MM.1S (cell line): ENCODE measurements around the gene GRAP.
"Not testable (repeated sequence)": the region's sequence is repeated elsewhere in the genome, so short reads cannot be mapped to it uniquely, and the experiment has no call there.

Experiments
- DNase-seq: peaks from one replicate; pipeline ENCODE4 v3.0.0-alpha.2; 2015
- H2AFZ ChIP-seq: fragments of 300-600 bp; sonication (generic); 2 replicates; pipeline ENCODE4 v1.6.0; 2016; ENCODE audit warnings: antibody characterized with exemption, low read length
- H3F3A ChIP-seq: fragments of 300-600 bp; sonication (generic); 2 replicates; pipeline ENCODE4 v1.6.1; 2016; ENCODE audit warnings: mild to moderate bottlenecking, antibody characterized with exemption, low read length, moderate library complexity, mixed read lengths; ENCODE audit not compliant: insufficient read depth
- H3K27ac ChIP-seq: fragments of 300-600 bp; sonication (generic); 2 replicates; pipeline ENCODE4 v1.5.1; 2016; ENCODE audit warnings: mild to moderate bottlenecking, low read length
- H3K27me3 ChIP-seq: fragments of 300-600 bp; sonication (generic); replicated peaks from 2 replicates; pipeline ENCODE4 v1.6.0; 2016; ENCODE audit warnings: low read length; ENCODE audit not compliant: insufficient read depth
- H3K36me3 ChIP-seq: fragments of 300-600 bp; sonication (generic); replicated peaks from 2 replicates; pipeline ENCODE4 v1.6.1; 2016; ENCODE audit warnings: mild to moderate bottlenecking, low read length, mixed read lengths; ENCODE audit not compliant: insufficient read depth
- H3K4me1 ChIP-seq: fragments of 300-600 bp; sonication (generic); 2 replicates; pipeline ENCODE4 v1.6.1; 2016; ENCODE audit warnings: low read length, mixed read lengths
- H3K4me2 ChIP-seq: fragments of 300-600 bp; sonication (generic); 2 replicates; pipeline ENCODE4 v1.6.0; 2016; ENCODE audit warnings: low read depth, low read length
- H3K4me3 ChIP-seq: fragments of 300-600 bp; sonication (generic); 2 replicates; pipeline ENCODE4 v1.5.1; 2016; ENCODE audit warnings: low read length, mixed read lengths
- H3K79me2 ChIP-seq: fragments of 300-600 bp; sonication (generic); 2 replicates; pipeline ENCODE4 v1.6.1; 2016; ENCODE audit warnings: mixed run types, low read length, mixed read lengths
- H3K9ac ChIP-seq: fragments of 300-600 bp; sonication (generic); 2 replicates; pipeline ENCODE4 v1.6.1; 2016; ENCODE audit warnings: low read length, mixed read lengths
- H3K9me2 ChIP-seq: fragments of 300-600 bp; sonication (generic); replicated peaks from 2 replicates; pipeline ENCODE4 v1.6.1; 2016; ENCODE audit warnings: mild to moderate bottlenecking, low read length, mixed read lengths; ENCODE audit not compliant: insufficient read depth
- H3K9me3 ChIP-seq: fragments of 300-600 bp; sonication (generic); replicated peaks from 2 replicates; pipeline ENCODE4 v1.6.1; 2016; ENCODE audit warnings: mild to moderate bottlenecking, low read length, mixed read lengths; ENCODE audit not compliant: insufficient read depth
- H4K20me1 ChIP-seq: fragments of 300-600 bp; sonication (generic); 2 replicates; pipeline ENCODE4 v1.6.1; 2016; ENCODE audit warnings: mild to moderate bottlenecking, low read length, moderate library complexity, mixed read lengths; ENCODE audit not compliant: insufficient read depth
- TF ChIP-seq, protein P1 (sequence below): fragments of 300-600 bp; sonication (generic); IDR thresholded peaks from 2 replicates; pipeline ENCODE4 v1.5.1; 2016; ENCODE audit warnings: antibody characterized with exemption, low read length, mixed read lengths

Gene GRAP

DNA sequence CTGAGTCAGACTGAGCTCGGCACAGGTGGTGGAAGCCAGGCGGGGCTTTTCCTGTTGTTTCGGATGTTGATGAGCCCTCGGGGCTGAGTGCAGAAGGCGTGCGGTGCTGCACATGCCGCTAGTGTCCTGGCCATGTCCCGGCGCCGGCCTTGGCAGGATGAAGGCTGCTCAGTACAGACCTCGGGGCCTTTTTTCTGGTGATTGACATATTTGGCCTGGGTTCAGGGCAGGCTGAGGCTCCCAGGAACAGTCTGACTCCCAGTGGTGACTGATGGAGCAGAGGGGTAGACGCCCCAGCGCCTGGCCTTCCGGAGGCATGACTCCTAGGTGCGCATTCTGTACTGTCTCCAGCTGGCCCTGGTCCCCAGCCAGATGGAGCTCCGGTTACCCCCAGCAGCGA lies 8.8 kb downstream of the GRAP start:
- H3K4me3 ChIP-seq, H3K79me2 ChIP-seq, H3K9me3 ChIP-seq, H3K4me1 ChIP-seq, H2AFZ ChIP-seq, H3K4me2 ChIP-seq, DNase-seq, H3K27ac ChIP-seq, H3K36me3 ChIP-seq, H4K20me1 ChIP-seq, H3K9me2 ChIP-seq, H3K9ac ChIP-seq, H3F3A ChIP-seq, H3K27me3 ChIP-seq: not testable (repeated sequence)

DNA sequence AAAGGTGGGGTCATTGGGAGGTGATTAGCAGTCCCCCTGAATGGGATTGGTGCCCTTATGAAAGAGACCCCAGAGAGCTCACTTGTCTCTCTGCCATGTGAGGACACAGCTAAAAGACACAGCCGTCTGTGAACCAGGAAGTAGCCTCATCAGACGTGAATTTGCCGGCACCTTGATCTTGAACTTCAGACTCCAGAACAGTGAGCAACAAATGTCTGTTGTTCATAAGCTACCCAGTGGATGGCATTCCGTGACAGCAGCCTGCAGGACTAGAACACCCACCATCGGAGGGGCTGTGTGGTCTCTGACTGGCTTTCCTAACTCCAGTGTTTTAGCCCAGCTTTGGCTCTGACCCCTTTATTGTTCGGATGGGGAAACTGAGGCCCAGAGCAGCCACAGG lies 9.2 kb downstream of the GRAP start:
- not testable (repeated sequence) for H3K4me3 ChIP-seq, H3K4me1 ChIP-seq, H2AFZ ChIP-seq, H3K27ac ChIP-seq, H3K79me2 ChIP-seq, H3K36me3 ChIP-seq, H3K9ac ChIP-seq, H3K9me3 ChIP-seq, DNase-seq, H3K27me3 ChIP-seq, H3F3A ChIP-seq, H3K4me2 ChIP-seq, H3K9me2 ChIP-seq, H4K20me1 ChIP-seq

DNA sequence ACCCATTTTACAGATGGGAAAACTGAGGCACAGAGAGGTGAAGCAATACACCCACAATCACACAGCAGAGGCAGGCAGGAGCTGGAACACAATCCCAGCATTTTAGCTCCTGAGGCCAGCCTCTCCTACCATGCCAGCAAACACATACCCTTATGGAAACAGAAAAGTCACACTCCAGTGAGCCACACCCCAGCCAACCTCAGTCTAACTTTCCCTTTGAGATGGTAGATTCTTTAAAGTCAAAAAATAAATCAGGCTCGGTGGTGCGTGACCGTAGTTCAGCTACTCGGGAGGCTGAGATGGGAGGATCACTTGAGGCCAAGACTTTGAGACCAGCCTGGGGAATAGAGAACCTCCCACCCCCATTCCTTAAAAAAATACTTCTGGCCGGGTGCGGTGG lies 10.6 kb downstream of the GRAP start:
- DNase-seq, H3K9ac ChIP-seq, H3K27me3 ChIP-seq, H3K27ac ChIP-seq, H3K4me1 ChIP-seq, H3K36me3 ChIP-seq, H3F3A ChIP-seq, H2AFZ ChIP-seq, H3K4me2 ChIP-seq, H3K4me3 ChIP-seq, H3K9me2 ChIP-seq, H3K79me2 ChIP-seq, H3K9me3 ChIP-seq, H4K20me1 ChIP-seq: not testable (repeated sequence)

DNA sequence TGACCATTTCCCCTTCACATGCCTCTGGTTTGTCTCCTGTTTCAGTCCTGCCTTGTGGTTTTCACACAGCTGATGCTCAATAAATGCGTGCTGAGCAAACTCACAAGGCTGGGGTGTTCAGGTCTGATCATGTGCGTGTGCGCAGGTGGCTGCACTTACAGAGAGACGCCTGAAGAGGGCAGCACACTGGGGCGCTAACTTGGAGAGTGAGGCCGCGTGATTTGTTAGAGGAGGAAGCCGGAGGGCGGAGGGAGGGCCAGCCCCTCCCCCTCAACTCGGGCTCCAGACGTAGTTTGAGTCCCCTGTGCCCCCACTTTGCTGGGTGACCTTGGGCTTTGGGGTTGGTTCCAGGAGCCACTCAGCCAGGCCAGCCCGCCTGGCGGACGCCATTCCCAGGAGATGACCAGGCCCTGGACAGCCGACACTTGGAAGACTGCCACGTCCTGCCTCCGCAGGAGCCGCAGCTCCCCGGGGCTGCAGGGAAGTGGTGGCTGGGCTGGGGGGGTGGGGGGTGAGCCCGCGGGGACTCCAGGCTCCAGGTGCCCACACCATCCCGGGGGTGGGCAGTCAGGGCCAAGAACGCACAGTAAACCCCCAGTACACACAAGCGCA lies 14.3 kb downstream of the GRAP start:
- not testable (repeated sequence) for H3K27ac ChIP-seq, H3K9me2 ChIP-seq, H4K20me1 ChIP-seq, H3K27me3 ChIP-seq, H3K9ac ChIP-seq, H3K9me3 ChIP-seq, H3K4me1 ChIP-seq, H3K36me3 ChIP-seq, H3K79me2 ChIP-seq, H2AFZ ChIP-seq, H3K4me2 ChIP-seq, DNase-seq, H3F3A ChIP-seq, H3K4me3 ChIP-seq

DNA sequence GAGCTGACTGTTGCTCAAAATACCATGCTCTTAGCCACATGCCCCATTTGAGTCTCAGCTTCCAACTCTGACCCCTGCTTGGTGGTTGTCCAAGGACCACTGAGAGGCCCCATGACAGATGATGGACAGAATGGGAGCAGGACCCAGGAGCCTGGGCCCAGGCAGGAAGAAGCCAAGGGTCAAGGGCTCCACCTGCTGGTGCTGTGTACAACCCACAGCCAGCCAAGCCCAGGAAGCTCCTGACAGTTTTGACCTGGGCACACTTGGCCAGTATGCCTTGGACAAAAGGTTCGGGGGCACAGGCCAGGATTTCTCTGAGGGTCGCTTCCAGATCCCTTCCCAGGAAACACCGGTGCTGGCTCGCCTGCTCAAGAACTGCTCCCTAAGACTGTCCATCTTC lies 15.0 kb downstream of the GRAP start:
- not testable (repeated sequence) for H3K9ac ChIP-seq, H3K4me3 ChIP-seq, H2AFZ ChIP-seq, H3K9me3 ChIP-seq, H3F3A ChIP-seq, H3K9me2 ChIP-seq, H4K20me1 ChIP-seq, H3K27me3 ChIP-seq, H3K79me2 ChIP-seq, DNase-seq, H3K4me1 ChIP-seq, H3K4me2 ChIP-seq, H3K36me3 ChIP-seq, H3K27ac ChIP-seq
- TF ChIP-seq, protein P1, sequence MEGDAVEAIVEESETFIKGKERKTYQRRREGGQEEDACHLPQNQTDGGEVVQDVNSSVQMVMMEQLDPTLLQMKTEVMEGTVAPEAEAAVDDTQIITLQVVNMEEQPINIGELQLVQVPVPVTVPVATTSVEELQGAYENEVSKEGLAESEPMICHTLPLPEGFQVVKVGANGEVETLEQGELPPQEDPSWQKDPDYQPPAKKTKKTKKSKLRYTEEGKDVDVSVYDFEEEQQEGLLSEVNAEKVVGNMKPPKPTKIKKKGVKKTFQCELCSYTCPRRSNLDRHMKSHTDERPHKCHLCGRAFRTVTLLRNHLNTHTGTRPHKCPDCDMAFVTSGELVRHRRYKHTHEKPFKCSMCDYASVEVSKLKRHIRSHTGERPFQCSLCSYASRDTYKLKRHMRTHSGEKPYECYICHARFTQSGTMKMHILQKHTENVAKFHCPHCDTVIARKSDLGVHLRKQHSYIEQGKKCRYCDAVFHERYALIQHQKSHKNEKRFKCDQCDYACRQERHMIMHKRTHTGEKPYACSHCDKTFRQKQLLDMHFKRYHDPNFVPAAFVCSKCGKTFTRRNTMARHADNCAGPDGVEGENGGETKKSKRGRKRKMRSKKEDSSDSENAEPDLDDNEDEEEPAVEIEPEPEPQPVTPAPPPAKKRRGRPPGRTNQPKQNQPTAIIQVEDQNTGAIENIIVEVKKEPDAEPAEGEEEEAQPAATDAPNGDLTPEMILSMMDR: peak; percentile 13; the same call in 1 of the 2 replicates

DNA sequence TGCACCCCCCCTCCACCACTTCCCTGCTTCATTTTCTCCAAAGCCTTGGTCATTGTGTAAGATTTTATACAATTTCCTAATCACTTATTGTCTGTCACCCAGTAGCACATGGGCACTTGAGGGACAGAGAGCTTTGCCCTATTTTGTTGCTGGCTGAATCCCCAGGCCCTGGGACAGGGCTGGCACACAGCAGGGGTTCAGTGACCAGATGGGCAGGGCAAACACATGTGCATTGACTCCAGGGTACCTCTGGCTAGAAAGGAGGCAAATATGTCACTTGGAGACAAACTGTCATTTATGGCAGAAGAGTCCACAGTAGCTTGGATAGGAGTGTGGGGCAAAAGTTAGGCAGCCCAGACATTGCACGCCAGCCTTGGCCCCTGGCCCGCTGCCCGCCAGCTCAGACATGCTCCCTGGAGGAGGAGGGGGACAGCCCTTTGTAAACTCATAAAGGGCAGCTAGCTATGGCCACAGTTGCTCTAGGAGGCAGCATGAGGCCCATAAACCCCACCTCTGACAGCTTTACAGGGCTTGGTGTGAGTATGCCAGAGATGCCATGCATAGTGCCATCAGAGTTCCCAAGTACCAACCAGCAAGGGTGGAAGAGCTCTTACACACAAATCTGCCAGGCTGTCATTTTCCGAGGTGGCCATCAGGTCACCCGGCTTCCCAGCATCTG lies 15.8 kb downstream of the GRAP start:
- H3K4me1 ChIP-seq, H3K27me3 ChIP-seq, H3K4me2 ChIP-seq, H3K36me3 ChIP-seq, H3K27ac ChIP-seq, H3K4me3 ChIP-seq, H2AFZ ChIP-seq, H3K9me2 ChIP-seq, DNase-seq, H3F3A ChIP-seq, H3K9ac ChIP-seq, H4K20me1 ChIP-seq, H3K9me3 ChIP-seq, H3K79me2 ChIP-seq: not testable (repeated sequence)

DNA sequence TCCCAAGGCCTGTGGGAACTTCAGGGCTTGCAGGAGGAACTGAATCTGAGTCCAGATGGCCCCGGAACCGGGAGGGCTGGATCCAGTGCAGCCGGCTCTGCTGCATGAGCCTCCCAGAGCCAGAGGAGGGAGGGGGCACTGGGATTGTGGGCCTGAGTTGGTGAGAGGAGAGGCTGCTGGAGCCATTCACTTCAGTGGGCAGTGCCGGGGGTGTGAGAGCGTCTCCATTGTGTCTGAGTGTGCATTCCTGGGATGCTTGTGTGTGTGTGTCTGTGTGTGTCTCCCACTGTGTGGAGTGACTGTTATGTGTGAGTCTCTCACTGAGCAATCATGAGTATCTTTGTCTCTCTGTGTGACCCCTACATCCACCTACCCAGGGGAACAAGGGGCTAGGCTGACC lies 17.0 kb downstream of the GRAP start:
- H3K9me3 ChIP-seq, H3K27ac ChIP-seq, H3K4me2 ChIP-seq, H3K9me2 ChIP-seq, H2AFZ ChIP-seq, H3K36me3 ChIP-seq, DNase-seq, H3K4me1 ChIP-seq, H4K20me1 ChIP-seq, H3K79me2 ChIP-seq, H3K27me3 ChIP-seq, H3K9ac ChIP-seq, H3F3A ChIP-seq, H3K4me3 ChIP-seq: not testable (repeated sequence)
